ENCODE measurements around the gene MPP2. TPM values are rescaled to one million over a fixed set of nuclear protein-coding genes. Genes with fewer than 3 reads are reported as not detected.

Gene MPP2
- total RNA-seq, 4 donors from 2014 or later: 2.0 to 20.9 (median 13.3) TPM

- Histone ChIP-seq H3K36me3 (no peaks in the 10 kb centered on the region), H3K27me3 (no peaks in the 10 kb centered on the region), H3K27ac (no peak overlapping the region), H3K4me1 (peaks cover 0 to 3% of the 10 kb centered on the region in 2 donors), H3K4me3 (no peak overlapping the region), H3K9me3 (no peaks in the 10 kb centered on the region)
- TF ChIP-seq POLR2A (IDR thresholded peaks at IDR 0.05): no peak
- DNase-seq: no peak
- intact Hi-C loops (cut with DNase I; ENCODE audit: low total_unique reads): no loop called here
Observed at GRCh38 chr17:43831633-43832032, 75.7 kb downstream of the MPP2 start.

DNA sequence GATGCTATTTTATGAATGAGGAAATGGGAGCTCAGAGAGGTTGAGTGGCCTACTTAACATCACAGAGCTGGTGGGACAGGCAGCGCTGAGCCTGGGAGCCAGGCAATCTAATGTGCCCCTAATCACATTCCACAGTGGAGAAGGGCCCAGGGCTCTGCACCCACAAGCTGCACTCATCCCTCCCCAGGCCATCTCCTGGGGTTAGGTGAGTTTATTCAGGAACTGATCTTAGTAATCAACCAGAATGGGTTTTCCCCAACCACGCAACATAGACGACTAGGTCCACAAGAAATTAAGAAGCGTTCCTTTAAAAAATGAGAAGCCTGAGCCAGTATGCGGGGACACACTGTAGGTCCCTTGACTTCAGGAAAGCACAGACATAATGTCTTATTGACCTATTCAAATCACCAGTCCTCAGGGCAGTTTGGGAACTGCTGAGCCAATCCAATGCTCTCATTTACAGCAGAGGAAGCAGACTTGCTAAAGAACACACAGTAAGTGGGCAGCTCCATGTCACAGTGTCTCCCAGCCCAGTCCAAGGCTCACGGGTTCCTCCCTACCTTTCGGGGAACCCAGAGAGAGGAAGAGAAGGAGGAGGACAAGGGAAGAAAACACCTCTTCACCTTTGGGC lies 76.7 kb downstream of the MPP2 start:
- Histone ChIP-seq H3K27ac (no peak overlapping the region), H3K4me1 (peaks cover 0 to 3% of the 10 kb centered on the region in 2 donors), H3K27me3 (no peaks in the 10 kb centered on the region), H3K4me3 (no peak overlapping the region), H3K36me3 (no peaks in the 10 kb centered on the region), H3K9me3 (no peaks in the 10 kb centered on the region)
- no peak for DNase-seq
- TF ChIP-seq POLR2A (IDR thresholded peaks at IDR 0.05): no peak
- TF ChIP-seq, protein P1, sequence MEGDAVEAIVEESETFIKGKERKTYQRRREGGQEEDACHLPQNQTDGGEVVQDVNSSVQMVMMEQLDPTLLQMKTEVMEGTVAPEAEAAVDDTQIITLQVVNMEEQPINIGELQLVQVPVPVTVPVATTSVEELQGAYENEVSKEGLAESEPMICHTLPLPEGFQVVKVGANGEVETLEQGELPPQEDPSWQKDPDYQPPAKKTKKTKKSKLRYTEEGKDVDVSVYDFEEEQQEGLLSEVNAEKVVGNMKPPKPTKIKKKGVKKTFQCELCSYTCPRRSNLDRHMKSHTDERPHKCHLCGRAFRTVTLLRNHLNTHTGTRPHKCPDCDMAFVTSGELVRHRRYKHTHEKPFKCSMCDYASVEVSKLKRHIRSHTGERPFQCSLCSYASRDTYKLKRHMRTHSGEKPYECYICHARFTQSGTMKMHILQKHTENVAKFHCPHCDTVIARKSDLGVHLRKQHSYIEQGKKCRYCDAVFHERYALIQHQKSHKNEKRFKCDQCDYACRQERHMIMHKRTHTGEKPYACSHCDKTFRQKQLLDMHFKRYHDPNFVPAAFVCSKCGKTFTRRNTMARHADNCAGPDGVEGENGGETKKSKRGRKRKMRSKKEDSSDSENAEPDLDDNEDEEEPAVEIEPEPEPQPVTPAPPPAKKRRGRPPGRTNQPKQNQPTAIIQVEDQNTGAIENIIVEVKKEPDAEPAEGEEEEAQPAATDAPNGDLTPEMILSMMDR (IDR thresholded peaks at IDR 0.05): no peak
- intact Hi-C loops (cut with DNase I; ENCODE audit: low total_unique reads): no loop called here

DNA sequence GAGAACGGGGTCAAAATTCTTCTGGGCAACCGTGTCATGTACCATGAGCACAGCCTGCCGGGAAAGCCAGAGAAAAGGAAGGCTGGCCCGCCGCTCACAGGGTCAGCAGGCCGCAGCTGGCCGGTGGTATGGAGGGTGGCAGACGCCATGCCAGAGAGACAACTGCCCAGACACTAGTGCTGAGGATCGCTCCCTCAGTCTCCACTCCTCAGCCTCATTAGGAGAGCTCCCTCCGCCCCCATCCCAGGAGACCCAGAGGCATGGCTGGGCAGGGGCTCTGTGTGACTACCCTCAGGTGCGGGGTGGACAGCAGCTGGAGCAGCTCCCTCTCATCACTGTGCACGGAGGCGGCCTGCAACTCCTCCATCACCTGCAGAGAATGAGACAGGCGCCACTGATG lies 77.6 kb downstream of the MPP2 start:
- H3K9me3 ChIP-seq: no peaks in the 10 kb centered on the region
- no peak overlapping the region for H3K4me3 ChIP-seq
- H3K27ac ChIP-seq: no peak overlapping the region
- no peaks in the 10 kb centered on the region for H3K36me3 ChIP-seq
- DNase-seq: no peak
- no peak for TF ChIP-seq POLR2A (IDR thresholded peaks at IDR 0.05)
- TF ChIP-seq, protein P1 (IDR thresholded peaks at IDR 0.05): no peak
- H3K27me3 ChIP-seq: no peaks in the 10 kb centered on the region
- H3K4me1 ChIP-seq: peaks cover 0 to 3% of the 10 kb centered on the region in 2 donors
- intact Hi-C loops (cut with DNase I; ENCODE audit: low total_unique reads): no loop called here

- no peak for DNase-seq
- Histone ChIP-seq H3K36me3 (no peaks in the 10 kb centered on the region), H3K4me1 (peaks cover 0 to 3% of the 10 kb centered on the region in 2 donors), H3K27ac (no peak overlapping the region), H3K4me3 (no peak overlapping the region), H3K27me3 (no peaks in the 10 kb centered on the region), H3K9me3 (no peaks in the 10 kb centered on the region)
- no peak for TF ChIP-seq POLR2A (IDR thresholded peaks at IDR 0.05)
- TF ChIP-seq, protein P1 (IDR thresholded peaks at IDR 0.05): no peak
- intact Hi-C loops (cut with DNase I; ENCODE audit: low total_unique reads): no loop called here
Observed at GRCh38 chr17:43827596-43827995, 79.7 kb downstream of the MPP2 start.

GRCh38 chr17:43826206-43826605 lies 81.1 kb downstream of the MPP2 start:
- Histone ChIP-seq H3K27me3 (no peaks in the 10 kb centered on the region), H3K27ac (no peak overlapping the region), H3K4me1 (no peaks in the 10 kb centered on the region), H3K4me3 (no peak overlapping the region), H3K9me3 (no peaks in the 10 kb centered on the region), H3K36me3 (no peaks in the 10 kb centered on the region)
- intact Hi-C loops (cut with DNase I; ENCODE audit: low total_unique reads): no loop called here
- no peak for DNase-seq
- TF ChIP-seq, protein P1 (IDR thresholded peaks at IDR 0.05): no peak
- no peak for TF ChIP-seq POLR2A (IDR thresholded peaks at IDR 0.05)

GRCh38 chr17:43825567-43825966 lies 81.8 kb downstream of the MPP2 start:
- intact Hi-C loops (cut with DNase I; ENCODE audit: low total_unique reads): no loop called here
- DNase-seq: no peak
- Histone ChIP-seq H3K27ac (no peak overlapping the region), H3K36me3 (no peaks in the 10 kb centered on the region), H3K27me3 (no peaks in the 10 kb centered on the region), H3K9me3 (no peaks in the 10 kb centered on the region), H3K4me1 (no peaks in the 10 kb centered on the region), H3K4me3 (no peak overlapping the region)
- TF ChIP-seq, protein P1 (IDR thresholded peaks at IDR 0.05): no peak
- no peak for TF ChIP-seq POLR2A (IDR thresholded peaks at IDR 0.05)
